T-helper 1 cell treated with Interleukin-12 subunit alpha and Interleukin-12 subunit beta and Interleukin-4 antibody, amounts not matched to agents 30 μg/mL and 1 μg/mL, for 36 hours (primary cell): ENCODE measurements around the gene DUSP3.
A peak's percentile ranks its signal among the peaks of the same experiment; 100 is the strongest.

ENCODE experiments used
- H3K27ac Mint-ChIP-seq: one replicate; pipeline ENCODE4 v1.8.0; 2021; ENCODE audit warnings: mild to moderate bottlenecking, mixed read lengths
- H3K27me3 Mint-ChIP-seq: one replicate; pipeline ENCODE4 v1.8.0; 2021; ENCODE audit warnings: low read depth, mixed read lengths
- H3K36me3 Mint-ChIP-seq: one replicate; pipeline ENCODE4 v1.8.0; 2021; ENCODE audit warnings: low read depth, mixed read lengths
- H3K4me1 Mint-ChIP-seq: one replicate; pipeline ENCODE4 v1.8.0; 2021; ENCODE audit warnings: low read depth, mixed read lengths
- H3K4me3 Mint-ChIP-seq: one replicate; pipeline ENCODE4 v1.8.0; 2021; ENCODE audit warnings: mild to moderate bottlenecking, moderate library complexity, mixed read lengths
- H3K9me3 Mint-ChIP-seq: one replicate; pipeline ENCODE4 v1.8.0; 2021; ENCODE audit warnings: mixed read lengths

DUSP3 gene

GRCh38 chr17:43778337-43779144 is at the start of gene DUSP3:
Gene DUSP3, minus strand, starts transcription at chr17:43778977. Its CDS starts 53 bp downstream, at chr17:43778924.
- Mint-ChIP-seq H3K4me1 (peaks cover 7% of the 10 kb centered on the region), H3K4me3 (peak within 1 kb of the TSS; percentile 85), H3K9me3 (no peaks in the 10 kb centered on the region), H3K36me3 (peaks cover 2% of the 10 kb centered on the region), H3K27me3 (peaks cover 43% of the 10 kb centered on the region), H3K27ac (no peak within 1 kb of the TSS)

- H3K9me3 Mint-ChIP-seq, result no peaks in the 10 kb centered on the region
- H3K36me3 Mint-ChIP-seq, result no peaks in the 10 kb centered on the region
- H3K27ac Mint-ChIP-seq, result no peak overlapping the region
- H3K4me1 Mint-ChIP-seq, result peaks cover 3% of the 10 kb centered on the region
- H3K4me3 Mint-ChIP-seq, result no peak overlapping the region
- H3K27me3 Mint-ChIP-seq, result peaks cover 30% of the 10 kb centered on the region
Measured at GRCh38 chr17:43827596-43827995, 48.8 kb upstream of the DUSP3 start.

- H3K36me3 Mint-ChIP-seq, result no peaks in the 10 kb centered on the region
- H3K9me3 Mint-ChIP-seq, result no peaks in the 10 kb centered on the region
- peaks cover 3% of the 10 kb centered on the region for H3K4me1 Mint-ChIP-seq
- H3K27me3 Mint-ChIP-seq, result peaks cover 17% of the 10 kb centered on the region
- no peak overlapping the region for H3K27ac Mint-ChIP-seq
- no peak overlapping the region for H3K4me3 Mint-ChIP-seq
Measured at GRCh38 chr17:43826206-43826605, 47.4 kb upstream of the DUSP3 start.

GRCh38 chr17:43825567-43825966 is 46.8 kb upstream of the DUSP3 start:
- Mint-ChIP-seq H3K27me3 (peaks cover 11% of the 10 kb centered on the region), H3K36me3 (no peaks in the 10 kb centered on the region), H3K4me3 (no peak overlapping the region), H3K27ac (no peak overlapping the region), H3K4me1 (no peaks in the 10 kb centered on the region), H3K9me3 (no peaks in the 10 kb centered on the region)

GRCh38 chr17:43823350-43824084 is 44.7 kb upstream of the DUSP3 start:
- Mint-ChIP-seq H3K4me3 (no peak overlapping the region), H3K36me3 (no peaks in the 10 kb centered on the region), H3K9me3 (no peaks in the 10 kb centered on the region), H3K27ac (no peak overlapping the region), H3K27me3 (peaks cover under 1% of the 10 kb centered on the region), H3K4me1 (no peaks in the 10 kb centered on the region)

- Mint-ChIP-seq H3K27ac (no peak overlapping the region), H3K27me3 (no peaks in the 10 kb centered on the region), H3K4me1 (no peaks in the 10 kb centered on the region), H3K36me3 (no peaks in the 10 kb centered on the region), H3K9me3 (no peaks in the 10 kb centered on the region), H3K4me3 (no peak overlapping the region)
Measured at GRCh38 chr17:43822570-43823190, 43.9 kb upstream of the DUSP3 start.

- Mint-ChIP-seq H3K9me3 (no peaks in the 10 kb centered on the region), H3K36me3 (no peaks in the 10 kb centered on the region), H3K27me3 (no peaks in the 10 kb centered on the region), H3K27ac (no peak overlapping the region), H3K4me1 (no peaks in the 10 kb centered on the region), H3K4me3 (no peak overlapping the region)
Measured at GRCh38 chr17:43820759-43821158, 42.0 kb upstream of the DUSP3 start.

- no peak overlapping the region for H3K27ac Mint-ChIP-seq
- no peaks in the 10 kb centered on the region for H3K27me3 Mint-ChIP-seq
- no peaks in the 10 kb centered on the region for H3K9me3 Mint-ChIP-seq
- no peak overlapping the region for H3K4me3 Mint-ChIP-seq
- no peaks in the 10 kb centered on the region for H3K36me3 Mint-ChIP-seq
- H3K4me1 Mint-ChIP-seq, result no peaks in the 10 kb centered on the region
Measured at GRCh38 chr17:43818966-43819365, 40.2 kb upstream of the DUSP3 start.

GRCh38 chr17:43817826-43818225 is 39.0 kb upstream of the DUSP3 start:
- no peaks in the 10 kb centered on the region for H3K27me3 Mint-ChIP-seq
- no peaks in the 10 kb centered on the region for H3K36me3 Mint-ChIP-seq
- H3K4me1 Mint-ChIP-seq, result no peaks in the 10 kb centered on the region
- H3K9me3 Mint-ChIP-seq, result no peaks in the 10 kb centered on the region
- H3K27ac Mint-ChIP-seq, result no peak overlapping the region
- H3K4me3 Mint-ChIP-seq, result no peak overlapping the region

GRCh38 chr17:43816336-43817320 is 37.9 kb upstream of the DUSP3 start:
- H3K36me3 Mint-ChIP-seq, result no peaks in the 10 kb centered on the region
- no peaks in the 10 kb centered on the region for H3K4me1 Mint-ChIP-seq
- H3K27ac Mint-ChIP-seq, result no peak overlapping the region
- H3K9me3 Mint-ChIP-seq, result no peaks in the 10 kb centered on the region
- no peak overlapping the region for H3K4me3 Mint-ChIP-seq
- no peaks in the 10 kb centered on the region for H3K27me3 Mint-ChIP-seq

- Mint-ChIP-seq H3K36me3 (no peaks in the 10 kb centered on the region), H3K4me1 (no peaks in the 10 kb centered on the region), H3K9me3 (no peaks in the 10 kb centered on the region), H3K4me3 (no peak overlapping the region), H3K27ac (no peak overlapping the region), H3K27me3 (peaks cover 10% of the 10 kb centered on the region)
Measured at GRCh38 chr17:43814714-43815113, 35.9 kb upstream of the DUSP3 start.

- Mint-ChIP-seq H3K4me1 (no peaks in the 10 kb centered on the region), H3K4me3 (no peak overlapping the region), H3K36me3 (no peaks in the 10 kb centered on the region), H3K27me3 (peaks cover 10% of the 10 kb centered on the region), H3K9me3 (no peaks in the 10 kb centered on the region), H3K27ac (no peak overlapping the region)
Measured at GRCh38 chr17:43814026-43814425, 35.2 kb upstream of the DUSP3 start.

GRCh38 chr17:43813386-43813785 is 34.6 kb upstream of the DUSP3 start:
- no peaks in the 10 kb centered on the region for H3K36me3 Mint-ChIP-seq
- H3K27ac Mint-ChIP-seq, result no peak overlapping the region
- no peaks in the 10 kb centered on the region for H3K4me1 Mint-ChIP-seq
- peaks cover 10% of the 10 kb centered on the region for H3K27me3 Mint-ChIP-seq
- H3K4me3 Mint-ChIP-seq, result no peak overlapping the region
- H3K9me3 Mint-ChIP-seq, result no peaks in the 10 kb centered on the region
